Lower leg skin (tissue), 4 donors: ENCODE data around the gene WNK4. TPM values are rescaled to one million over a fixed set of nuclear protein-coding genes. Genes with fewer than 3 reads are reported as not detected.
A peak's percentile ranks its signal among the peaks of the same experiment; 100 is the strongest.

ENCODE experiments used
- DNase-seq, 2 donors: peaks; one replicate each; pipeline ENCODE4 v3.0.0-alpha.2; 2019; ENCODE audit warnings: low spot score in 2 of 2
- H3K4me3 ChIP-seq: fragments of 200-600 bp; sonication (generic); 2 replicates; pipeline ENCODE4 v1.5.1; 2017; ENCODE audit warnings: mild to moderate bottlenecking, low read depth; ENCODE audit not compliant: poor library complexity, severe bottlenecking
- POLR2A ChIP-seq, 2 donors: fragments of 450-650 bp; IDR thresholded peaks; one replicate each; pipeline ENCODE4 v1.6.1; 2016 to 2017; ENCODE audit warnings: antibody characterized with exemption in 2 of 2, mild to moderate bottlenecking in 1 of 2, moderate library complexity in 1 of 2
- WGBS, 2 donors: methylation state at CpG; one replicate each; pipeline ENCODE4 v1.1.5; 2018; 5-methylcytosine and 5-hydroxymethylcytosine counted together
- intact Hi-C: fragments of 100-400 bp; cut with DNase I; formaldehyde crosslinking; loops from one replicate; pipeline ENCODE4 v1.15.0; 2023; ENCODE audit warnings: low total_unique reads
- total RNA-seq, 4 donors: library from RNA; depleted of rRNA; stranded (reverse); fragments of >200 nt; gene quantifications; one replicate each; pipeline ENCODE4 v1.1.0, GENCODE V29; 2016
- TF ChIP-seq, protein P1 (sequence below), 3 donors: fragments of 450-650 bp; IDR thresholded peaks; one replicate each; pipeline ENCODE4 v1.5.1; 2016; ENCODE audit warnings: antibody characterized with exemption in 3 of 3, mild to moderate bottlenecking in 3 of 3, moderate library complexity in 2 of 3

Gene WNK4
- total RNA-seq, 4 donors from 2014 or later: 0.62 to 1.0 TPM; not detected in 2

- 26 to 27% methylated on average over 64 to 66 of the region's 66 CpGs for WGBS, 2 donors
- intact Hi-C loops: no loop called here
- peak; percentile 68 to 96 for DNase-seq
- peak within 1 kb of the TSS; percentile 94 for H3K4me3 ChIP-seq
- no peak for TF ChIP-seq POLR2A (IDR thresholded peaks at IDR 0.05)
- TF ChIP-seq, protein P1, sequence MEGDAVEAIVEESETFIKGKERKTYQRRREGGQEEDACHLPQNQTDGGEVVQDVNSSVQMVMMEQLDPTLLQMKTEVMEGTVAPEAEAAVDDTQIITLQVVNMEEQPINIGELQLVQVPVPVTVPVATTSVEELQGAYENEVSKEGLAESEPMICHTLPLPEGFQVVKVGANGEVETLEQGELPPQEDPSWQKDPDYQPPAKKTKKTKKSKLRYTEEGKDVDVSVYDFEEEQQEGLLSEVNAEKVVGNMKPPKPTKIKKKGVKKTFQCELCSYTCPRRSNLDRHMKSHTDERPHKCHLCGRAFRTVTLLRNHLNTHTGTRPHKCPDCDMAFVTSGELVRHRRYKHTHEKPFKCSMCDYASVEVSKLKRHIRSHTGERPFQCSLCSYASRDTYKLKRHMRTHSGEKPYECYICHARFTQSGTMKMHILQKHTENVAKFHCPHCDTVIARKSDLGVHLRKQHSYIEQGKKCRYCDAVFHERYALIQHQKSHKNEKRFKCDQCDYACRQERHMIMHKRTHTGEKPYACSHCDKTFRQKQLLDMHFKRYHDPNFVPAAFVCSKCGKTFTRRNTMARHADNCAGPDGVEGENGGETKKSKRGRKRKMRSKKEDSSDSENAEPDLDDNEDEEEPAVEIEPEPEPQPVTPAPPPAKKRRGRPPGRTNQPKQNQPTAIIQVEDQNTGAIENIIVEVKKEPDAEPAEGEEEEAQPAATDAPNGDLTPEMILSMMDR (IDR thresholded peaks at IDR 0.05): no peak
Measured at GRCh38 chr17:42798383-42799380, 18.3 kb downstream of the WNK4 start, which contains the start of the genes CNTD1 and COA3. Gene CNTD1 (plus strand): TSS chr17:42798861. CDS start chr17:42799068, 207 bp downstream. Gene COA3 (minus strand): TSS chr17:42798704. CDS start chr17:42798681, 23 bp downstream.

- intact Hi-C loops: no loop called here
- 66 to 81% methylated on average over 2 of the region's 2 CpGs for WGBS, 2 donors
- TF ChIP-seq, protein P1 (IDR thresholded peaks at IDR 0.05): no peak
- TF ChIP-seq POLR2A (IDR thresholded peaks at IDR 0.05): no peak
- no peak overlapping the region for H3K4me3 ChIP-seq
- no peak for DNase-seq
Measured at GRCh38 chr17:42803074-42803883, 22.9 kb downstream of the WNK4 start.

DNA sequence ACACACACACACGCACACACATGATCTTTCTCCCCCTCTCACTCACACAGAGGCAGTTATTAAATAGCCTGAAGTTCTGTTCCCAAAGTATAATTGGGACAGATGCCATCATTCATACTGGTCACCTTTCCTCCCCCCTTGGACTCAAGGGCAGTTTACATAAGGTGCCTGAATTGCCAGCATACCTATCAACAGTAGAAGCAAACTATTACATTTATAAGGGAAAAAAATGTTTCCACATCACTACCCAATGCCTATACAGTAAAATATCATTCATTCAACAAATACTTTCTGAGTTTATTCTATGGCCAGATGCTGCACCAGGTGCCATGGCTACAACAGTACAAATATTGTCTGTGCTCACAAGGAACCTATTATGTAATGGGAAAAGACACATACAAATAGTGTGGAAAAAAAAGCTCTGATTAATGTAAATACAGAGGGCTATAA lies 24.5 kb downstream of the WNK4 start:
- H3K4me3 ChIP-seq: no peak overlapping the region
- intact Hi-C loops: no loop called here
- TF ChIP-seq, protein P1 (IDR thresholded peaks at IDR 0.05): no peak
- no peak for TF ChIP-seq POLR2A (IDR thresholded peaks at IDR 0.05)
- 85 to 93% methylated on average over 1 of the region's 1 CpG for WGBS, 2 donors
- no peak for DNase-seq

- 89% methylated on average over 1 of the region's 1 CpG for WGBS, 2 donors
- intact Hi-C loops: no loop called here
- DNase-seq: no peak
- TF ChIP-seq, protein P1 (IDR thresholded peaks at IDR 0.05): no peak
- no peak for TF ChIP-seq POLR2A (IDR thresholded peaks at IDR 0.05)
- H3K4me3 ChIP-seq: no peak overlapping the region
Measured at GRCh38 chr17:42806249-42806648, 25.8 kb downstream of the WNK4 start.

DNA sequence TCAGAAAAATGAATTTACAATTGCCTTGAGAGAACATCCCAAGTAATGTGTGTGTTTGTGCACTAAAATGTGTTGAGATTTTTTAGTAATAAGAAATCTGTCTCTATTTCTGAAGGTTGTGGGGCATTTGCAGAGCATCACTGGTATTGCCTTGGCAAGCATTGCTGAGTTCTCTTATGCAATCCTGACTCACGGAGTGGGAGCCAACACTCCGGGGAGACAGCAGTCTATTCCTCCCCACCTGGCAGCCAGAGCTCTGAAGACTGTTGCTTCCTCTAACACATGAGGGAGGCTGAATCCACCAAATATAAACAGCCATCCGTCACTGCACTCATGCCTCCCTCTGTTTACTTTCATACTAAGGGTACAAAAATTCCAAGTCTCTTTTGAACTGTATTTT lies 28.8 kb downstream of the WNK4 start:
- TF ChIP-seq, protein P1 (IDR thresholded peaks at IDR 0.05): no peak
- TF ChIP-seq POLR2A (IDR thresholded peaks at IDR 0.05): no peak
- H3K4me3 ChIP-seq: no peak overlapping the region
- intact Hi-C loops: no loop called here
- WGBS, 2 donors: 22 to 27% methylated on average over 3 of the region's 3 CpGs
- no peak for DNase-seq
